ENCODE data around the gene VIPAS39.

DNA sequence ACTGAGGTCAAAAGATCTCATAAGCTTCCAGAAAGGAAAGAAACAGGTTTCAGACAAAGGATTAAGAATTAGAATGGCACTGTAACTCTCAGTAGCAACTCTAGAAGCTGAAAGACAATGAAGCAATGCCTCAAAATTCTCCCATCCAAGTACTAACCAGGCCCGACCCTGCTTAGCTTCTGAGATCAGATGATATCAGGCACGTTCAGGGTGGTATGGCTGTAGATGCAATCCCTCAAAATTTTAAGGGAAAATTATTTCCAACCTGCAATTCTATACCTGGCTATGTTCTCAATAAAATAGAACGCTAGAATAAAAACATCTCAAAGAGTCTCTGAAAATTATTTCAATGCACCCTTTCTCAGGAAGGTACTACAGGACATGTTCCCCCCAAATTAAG is 53.6 kb downstream of the VIPAS39 start:
- TF ChIP-seq, protein P1, sequence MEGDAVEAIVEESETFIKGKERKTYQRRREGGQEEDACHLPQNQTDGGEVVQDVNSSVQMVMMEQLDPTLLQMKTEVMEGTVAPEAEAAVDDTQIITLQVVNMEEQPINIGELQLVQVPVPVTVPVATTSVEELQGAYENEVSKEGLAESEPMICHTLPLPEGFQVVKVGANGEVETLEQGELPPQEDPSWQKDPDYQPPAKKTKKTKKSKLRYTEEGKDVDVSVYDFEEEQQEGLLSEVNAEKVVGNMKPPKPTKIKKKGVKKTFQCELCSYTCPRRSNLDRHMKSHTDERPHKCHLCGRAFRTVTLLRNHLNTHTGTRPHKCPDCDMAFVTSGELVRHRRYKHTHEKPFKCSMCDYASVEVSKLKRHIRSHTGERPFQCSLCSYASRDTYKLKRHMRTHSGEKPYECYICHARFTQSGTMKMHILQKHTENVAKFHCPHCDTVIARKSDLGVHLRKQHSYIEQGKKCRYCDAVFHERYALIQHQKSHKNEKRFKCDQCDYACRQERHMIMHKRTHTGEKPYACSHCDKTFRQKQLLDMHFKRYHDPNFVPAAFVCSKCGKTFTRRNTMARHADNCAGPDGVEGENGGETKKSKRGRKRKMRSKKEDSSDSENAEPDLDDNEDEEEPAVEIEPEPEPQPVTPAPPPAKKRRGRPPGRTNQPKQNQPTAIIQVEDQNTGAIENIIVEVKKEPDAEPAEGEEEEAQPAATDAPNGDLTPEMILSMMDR (IDR thresholded peaks at IDR 0.05) = no peak
- no peak for TF ChIP-seq POLR2A (IDR thresholded peaks at IDR 0.05)

All from esophagus squamous epithelium (tissue), 4 donors.